Measurements from ENCODE around the gene FAM131A. TPM values are rescaled to one million over a fixed set of nuclear protein-coding genes. Genes with fewer than 3 reads are reported as not detected.

Gene FAM131A
- total and polyA plus RNA-seq, 2 of the 4 experiments (the other 2 are of a cell fraction): 10.8 to 19.5 TPM

- Histone ChIP-seq H3K36me3 (ENCODE audit: control insufficient read depth, insufficient read depth, low read length) (peaks cover 22% of the 10 kb centered on the region), H2AK5ac (ENCODE audit: low read depth, low read length) (no peak overlapping the region), H3K18ac (ENCODE audit: low read depth, low read length) (no peak overlapping the region), H3K79me1 (ENCODE audit: low read depth in 1 of 2, low read length in 2 of 2) (peaks cover 0 to 5% of the 10 kb centered on the region in 2 experiments; a peak in 2 of 4 replicates), H2AK9ac (replicated peaks; ENCODE audit: low read depth, low read length, poor library complexity) (peak overlapping the region; percentile 89), H3K23ac (ENCODE audit: low read depth, low read length) (peak overlapping the region; percentile 57), H4K8ac (ENCODE audit: low read depth in 2 of 2, low read length in 2 of 2) (no peak overlapping the region), H3K4ac (ENCODE audit: low read depth, low read length) (peak overlapping the region; percentile 35; the same call in 1 of the 2 replicates), H3K4me2 (ENCODE audit: low read depth, low read length) (no peak overlapping the region), H2BK20ac (ENCODE audit: low read depth, low read length) (no peak overlapping the region), H2BK5ac (ENCODE audit: low read depth, low read length, poor library complexity, severe bottlenecking) (no peak overlapping the region), H3K27me3 (ENCODE audit: control insufficient read depth, insufficient read depth, low read length) (no peaks in the 10 kb centered on the region), H3K56ac (ENCODE audit: extremely low read depth, insufficient read depth, low read length) (no peak overlapping the region), H3K27ac (ENCODE audit: insufficient read depth, low read length) (no peak overlapping the region), H3K9me1 (ENCODE audit: insufficient read depth, low read length) (peaks cover 14% of the 10 kb centered on the region; the same call in 1 of the 2 replicates), H4K5ac (ENCODE audit: low read depth, low read length) (no peak overlapping the region), H3K4me1 (ENCODE audit: control insufficient read depth, insufficient read depth, low read length) (peaks cover under 1% of the 10 kb centered on the region; the same call in 1 of the 2 replicates), H3K9me3 (ENCODE audit: control insufficient read depth, insufficient read depth, low read length) (no peaks in the 10 kb centered on the region), H2BK120ac (ENCODE audit: low read depth, low read length) (peak overlapping the region; percentile 8; the same call in 1 of the 2 replicates), H4K20me1 (ENCODE audit: insufficient read depth, low read length) (peaks cover 4% of the 10 kb centered on the region; the same call in 1 of the 2 replicates), H2AFZ (replicated peaks; ENCODE audit: low read length, poor library complexity) (peak overlapping the region; percentile 49), H3K4me3 (ENCODE audit: insufficient read depth, low read depth, low read length) (no peak overlapping the region), H3K9ac (ENCODE audit: low read depth, low read length) (no peak overlapping the region), H4K91ac (ENCODE audit: insufficient read depth, low read depth, low read length) (no peak overlapping the region), H2BK15ac (ENCODE audit: low read depth, low read length) (no peak overlapping the region), H3K14ac (replicated peaks; ENCODE audit: low read depth, low read length) (no peak overlapping the region)
- in situ Hi-C loops (cut with MboI; ENCODE audit: low sequenced_read_pairs) (no loop called here), intact Hi-C loops (cut with micrococcal nuclease) (no loop called here), dilution Hi-C loops (cut with HindIII; ENCODE audit: low sequenced_read_pairs, unreplicated experiment) (loop anchor here (25.0 kb wide), 1 partner anchor 182 kb away; no protein-coding TSS in a partner anchor)
- BruUV-seq (replicated peaks): no TSS peak
- POLR2A ChIA-PET (ENCODE audit: unreplicated experiment): no interaction called here
- DNase-seq (no peak), ATAC-seq (ENCODE audit: low read depth) (peak; percentile 49)
- 67% methylated on average over 14 of the region's 18 CpGs; no CpG with 5 or more reads in 1 of the 2 experiments for WGBS, 2 experiments (ENCODE audit: extremely low coverage in 2 of 2, insufficient read length in 1 of 2)
- CTCF ChIA-PET: interaction anchor here (0.6 kb wide), 1 partner anchor 66 kb away, joined by 3 read pairs; no protein-coding TSS in a partner anchor
- TF ChIP-seq CHD1 (IDR thresholded peaks at IDR 0.05; ENCODE audit: low read depth, low read length) (no peak), BHLHE40 (IDR thresholded peaks at IDR 0.05; ENCODE audit: low read depth, low read length) (no peak), CTCF (conservative IDR thresholded peaks at IDR 0.05; ENCODE audit: low read depth, low read length) (no peak), CEBPB (IDR thresholded peaks at IDR 0.05; ENCODE audit: low read depth, low read length) (no peak), RCOR1 (IDR thresholded peaks at IDR 0.05; ENCODE audit: insufficient replicate concordance, low read length) (no peak), MAZ (IDR thresholded peaks at IDR 0.05; ENCODE audit: borderline replicate concordance, low read depth, low read length) (no peak), NFE2L2 (IDR thresholded peaks at IDR 0.05; ENCODE audit: low read depth, low read length) (no peak), RAD21 (IDR thresholded peaks at IDR 0.05; ENCODE audit: low read length) (no peak), SMC3 (IDR thresholded peaks at IDR 0.05; ENCODE audit: low read depth, low read length) (no peak), USF2 (IDR thresholded peaks at IDR 0.05; ENCODE audit: low read depth, low read length) (no peak), POLR2A (IDR thresholded peaks at IDR 0.05; ENCODE audit: low read depth, low read length) (no peak), RFX5 (IDR thresholded peaks at IDR 0.05; ENCODE audit: low read depth, low read length) (no peak), MXI1 (IDR thresholded peaks at IDR 0.05; ENCODE audit: borderline replicate concordance, low read depth, low read length) (no peak)
- TF ChIP-seq, protein P1, sequence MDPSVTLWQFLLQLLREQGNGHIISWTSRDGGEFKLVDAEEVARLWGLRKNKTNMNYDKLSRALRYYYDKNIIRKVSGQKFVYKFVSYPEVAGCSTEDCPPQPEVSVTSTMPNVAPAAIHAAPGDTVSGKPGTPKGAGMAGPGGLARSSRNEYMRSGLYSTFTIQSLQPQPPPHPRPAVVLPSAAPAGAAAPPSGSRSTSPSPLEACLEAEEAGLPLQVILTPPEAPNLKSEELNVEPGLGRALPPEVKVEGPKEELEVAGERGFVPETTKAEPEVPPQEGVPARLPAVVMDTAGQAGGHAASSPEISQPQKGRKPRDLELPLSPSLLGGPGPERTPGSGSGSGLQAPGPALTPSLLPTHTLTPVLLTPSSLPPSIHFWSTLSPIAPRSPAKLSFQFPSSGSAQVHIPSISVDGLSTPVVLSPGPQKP (IDR thresholded peaks at IDR 0.05; ENCODE audit: borderline replicate concordance, low read depth, low read length): no peak
Measured at GRCh38 chr3:184355261-184356040, 18.1 kb downstream of the FAM131A start.

Measured in IMR-90 (cell line).